GM18907 (cell line): Measurements from ENCODE around the gene ITSN2.

Experiments used
- ATAC-seq: cut with Tn5 transposase; IDR thresholded peaks from one replicate; pipeline ENCODE4 v1.9.1; 2021; ENCODE audit warnings: mild to moderate bottlenecking, moderate library complexity; ENCODE audit not compliant: unreplicated experiment

Gene ITSN2

DNA sequence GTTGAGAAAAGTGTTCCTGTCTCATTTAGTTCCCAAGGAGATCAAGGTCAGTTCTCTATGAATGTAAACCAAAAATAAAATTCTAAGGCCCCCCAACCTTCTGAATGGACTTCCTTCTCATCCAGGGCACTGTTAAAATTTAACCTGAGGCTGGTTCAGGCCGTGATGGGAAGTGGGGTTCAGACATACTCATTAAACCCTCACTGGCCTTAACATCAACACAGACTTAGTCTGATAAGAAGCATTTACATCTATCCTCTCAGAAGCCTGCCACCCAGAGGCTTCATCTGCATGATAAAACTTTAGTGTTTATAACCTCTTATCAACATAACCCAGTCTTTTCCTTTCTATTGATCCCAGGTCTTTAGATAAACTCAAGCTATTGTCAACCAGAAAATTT lies 22.4 kb downstream of the ITSN2 start:
- no peak for ATAC-seq

DNA sequence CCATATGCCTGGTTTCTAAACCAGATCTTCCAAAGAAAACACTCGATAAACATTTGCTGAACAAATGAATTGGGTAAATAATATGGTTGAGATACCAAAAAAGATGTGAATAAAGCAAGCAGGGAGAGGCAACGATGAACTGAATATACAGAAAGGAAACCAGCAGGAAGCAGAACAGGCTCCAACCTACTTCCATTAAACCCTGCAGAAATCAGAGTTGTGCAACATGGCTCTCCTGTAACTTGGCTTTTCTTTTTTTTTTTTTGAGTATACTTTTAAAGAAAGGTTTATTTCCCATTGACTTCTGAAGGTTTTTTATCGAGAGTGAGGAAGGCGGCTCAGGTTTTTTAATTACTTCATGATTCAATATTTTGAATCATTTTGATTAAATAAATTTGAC lies 23.5 kb downstream of the ITSN2 start:
- ATAC-seq, result no peak

DNA sequence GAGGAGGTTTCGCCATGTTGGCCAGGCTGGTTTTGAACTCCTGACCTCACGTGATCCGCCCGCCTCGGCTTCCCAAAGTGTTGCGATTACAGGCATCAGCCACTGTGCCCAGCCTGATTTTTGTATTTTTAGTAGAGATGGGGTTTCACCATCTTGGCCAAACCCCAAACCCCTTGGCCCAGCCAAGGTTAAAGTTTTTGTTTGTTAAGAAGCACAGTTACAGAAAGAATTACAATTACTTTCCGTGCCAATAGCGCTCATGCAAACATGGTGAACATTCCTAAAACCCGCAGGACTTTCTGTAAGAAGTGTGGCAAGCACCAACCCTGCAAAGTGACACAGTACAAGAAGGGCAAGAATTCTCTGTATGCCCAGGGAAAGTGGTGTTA lies 26.1 kb downstream of the ITSN2 start:
- no peak for ATAC-seq

DNA sequence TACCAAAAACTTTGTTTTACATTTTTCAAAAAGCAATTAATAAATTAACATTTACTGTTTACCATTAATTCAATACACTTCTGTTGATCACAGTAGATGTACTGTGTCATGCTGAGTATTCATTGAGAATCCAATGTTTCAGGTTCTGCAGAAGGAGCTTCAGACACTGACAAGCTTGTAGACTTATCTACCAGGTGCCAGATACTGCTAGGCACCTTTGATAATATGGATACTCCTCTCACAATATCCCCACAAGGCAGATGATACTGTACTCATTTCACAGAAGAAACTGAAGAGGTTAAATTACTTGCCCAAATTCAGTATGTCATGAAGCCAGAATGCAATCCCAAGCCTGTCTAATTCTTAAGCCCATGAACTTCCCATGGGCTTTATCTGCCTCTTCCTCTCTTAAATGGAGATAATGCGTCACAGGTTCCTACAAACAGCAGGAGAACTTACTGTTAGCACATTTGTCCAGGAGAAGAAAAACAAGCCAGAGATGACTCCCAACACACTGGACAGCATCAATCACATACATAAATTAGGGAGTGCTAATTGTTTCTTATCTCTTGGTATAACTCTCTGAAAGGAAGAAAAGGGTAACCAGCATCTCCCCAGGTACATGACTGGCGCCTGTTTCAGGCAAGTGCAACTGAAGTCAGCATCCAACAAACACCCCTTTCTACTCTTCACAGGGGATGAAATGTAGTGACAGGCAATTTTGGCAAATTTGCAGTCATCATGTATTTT lies 27.4 kb downstream of the ITSN2 start:
- ATAC-seq, result no peak

DNA sequence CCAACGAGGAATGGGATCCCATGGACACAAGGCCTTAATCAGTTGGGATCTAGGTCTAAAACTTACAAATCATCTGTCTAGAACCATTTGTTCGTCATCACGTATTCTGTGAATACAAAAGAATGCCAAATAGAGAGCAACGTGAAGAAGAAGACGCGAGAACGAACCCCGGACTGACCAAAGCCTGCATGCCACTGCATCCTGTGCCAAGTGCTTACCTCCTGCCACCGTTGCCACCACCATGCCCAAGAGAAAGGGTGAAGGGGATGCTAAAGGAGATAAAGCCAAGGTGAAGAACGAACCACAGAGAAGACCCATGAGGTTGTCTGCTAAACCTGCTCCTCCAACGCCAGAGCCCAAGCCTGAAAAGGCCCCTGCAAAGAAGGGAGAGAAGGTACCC lies 30.2 kb downstream of the ITSN2 start:
- no peak for ATAC-seq

DNA sequence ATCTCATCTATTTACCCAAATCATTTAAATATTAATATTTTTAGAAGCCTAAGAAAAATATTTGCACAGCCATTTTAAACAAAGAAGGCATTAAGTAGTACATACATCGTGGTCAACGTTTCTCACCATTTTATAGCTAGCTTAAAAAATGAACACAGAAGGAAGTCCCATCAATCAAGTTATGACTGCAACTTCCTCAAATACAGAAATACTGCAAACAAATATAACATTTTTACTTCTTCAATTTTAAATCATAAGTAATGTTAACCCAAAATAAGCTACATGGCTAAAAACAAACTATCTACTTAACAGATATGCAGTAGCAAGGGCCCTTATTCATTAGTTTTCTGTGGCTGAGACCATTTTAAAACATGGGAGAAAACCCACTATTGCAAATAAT lies 30.6 kb downstream of the ITSN2 start:
- ATAC-seq, result no peak

DNA sequence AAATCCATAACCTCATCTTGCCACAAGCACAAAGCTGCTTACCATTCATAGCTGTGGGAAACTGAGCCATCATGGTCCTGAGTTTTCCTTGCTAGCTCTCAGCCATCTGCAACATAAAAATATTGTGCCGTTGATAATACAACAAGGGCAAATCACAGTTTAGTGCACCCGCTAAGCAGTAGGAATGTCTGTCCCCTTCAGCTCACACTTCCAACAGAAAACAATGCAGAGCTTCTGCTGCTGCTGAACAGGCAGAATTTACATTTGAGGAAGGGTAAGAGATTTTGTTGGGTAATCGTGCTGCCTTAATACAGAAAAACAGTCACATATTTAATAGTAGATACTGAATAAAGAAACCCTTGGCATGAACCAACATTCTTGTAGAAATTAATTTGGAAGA lies 32.3 kb downstream of the ITSN2 start:
- ATAC-seq, result no peak

DNA sequence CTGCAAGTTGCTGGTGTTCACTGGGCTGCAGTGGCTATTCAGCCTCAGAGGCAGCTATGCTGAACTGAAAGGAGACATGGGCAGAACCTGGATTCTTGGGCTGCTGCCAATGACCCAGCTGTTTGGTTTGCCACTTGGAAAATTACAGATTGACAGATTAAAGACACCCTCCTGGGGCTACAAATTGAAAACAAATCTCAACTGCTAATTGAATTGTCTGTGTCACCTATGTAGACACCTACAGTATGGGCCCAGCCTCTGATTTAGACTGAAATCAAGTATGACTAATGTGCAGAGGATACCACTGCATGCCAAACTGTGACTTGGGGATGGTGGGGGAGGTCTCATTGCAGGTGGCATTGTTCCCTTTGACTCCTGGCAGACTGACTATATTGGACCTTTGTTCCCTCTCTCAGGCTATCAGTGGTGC lies 42.8 kb downstream of the ITSN2 start:
- ATAC-seq, result no peak

DNA sequence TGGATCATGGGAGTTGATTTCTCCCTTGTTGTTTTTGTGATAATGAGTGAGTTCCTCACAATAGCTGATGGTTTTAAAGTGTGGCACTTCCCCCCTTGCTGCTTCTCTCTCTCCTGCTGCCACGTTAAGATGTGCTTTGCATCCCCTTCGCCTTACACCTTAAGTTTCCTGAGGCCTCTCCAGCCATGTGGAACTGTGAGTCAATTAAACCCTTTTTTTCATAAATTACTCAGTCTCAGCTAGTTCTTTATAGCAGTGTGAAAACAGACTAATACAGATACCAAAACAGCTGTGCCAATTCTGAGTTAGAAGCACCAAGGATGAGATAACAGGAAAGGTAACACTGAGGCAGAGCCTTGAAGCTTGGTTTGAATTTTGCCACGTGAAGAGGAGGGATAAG lies 44.7 kb downstream of the ITSN2 start:
- ATAC-seq, result peak; percentile 73

DNA sequence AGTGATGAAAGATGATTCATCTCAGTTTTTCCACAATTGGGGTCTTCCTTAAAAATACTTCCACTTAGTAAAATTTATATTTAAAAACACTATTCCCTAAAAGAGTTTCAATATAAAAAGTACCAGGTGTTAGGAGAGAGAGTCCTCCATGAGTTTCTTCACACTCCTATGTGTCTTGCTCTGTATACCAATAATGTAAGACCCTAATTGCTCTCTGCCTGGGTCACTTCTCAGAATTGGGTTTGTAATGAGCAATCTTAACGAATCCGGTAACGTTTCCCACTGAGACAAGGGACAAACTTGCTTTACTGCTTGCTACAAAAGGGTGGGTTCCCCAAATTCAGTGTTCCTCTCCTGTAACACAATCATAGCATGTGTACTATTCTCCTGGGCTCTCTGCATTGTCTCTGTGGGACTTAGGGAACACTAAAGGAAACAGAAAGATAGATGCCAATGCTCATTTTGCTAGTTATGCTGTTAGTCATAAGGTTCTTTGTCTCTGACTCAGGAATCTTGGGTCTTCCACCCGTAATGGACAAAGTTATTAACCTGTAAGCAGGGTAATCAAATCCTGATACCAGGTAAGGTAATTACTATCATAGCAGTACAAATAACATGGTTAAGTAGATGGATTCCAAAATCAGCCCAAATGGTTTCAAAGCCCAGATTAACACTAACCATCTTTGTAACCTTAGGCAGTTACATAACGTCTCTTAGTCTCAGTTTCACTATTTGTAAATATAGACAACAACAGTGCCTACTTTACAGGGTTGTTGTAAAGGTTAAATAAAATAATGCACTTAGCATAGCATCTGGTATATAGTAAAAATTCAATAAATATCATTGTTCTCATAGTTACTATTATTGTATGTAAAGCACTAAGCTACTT lies 46.3 kb downstream of the ITSN2 start:
- ATAC-seq, result no peak

DNA sequence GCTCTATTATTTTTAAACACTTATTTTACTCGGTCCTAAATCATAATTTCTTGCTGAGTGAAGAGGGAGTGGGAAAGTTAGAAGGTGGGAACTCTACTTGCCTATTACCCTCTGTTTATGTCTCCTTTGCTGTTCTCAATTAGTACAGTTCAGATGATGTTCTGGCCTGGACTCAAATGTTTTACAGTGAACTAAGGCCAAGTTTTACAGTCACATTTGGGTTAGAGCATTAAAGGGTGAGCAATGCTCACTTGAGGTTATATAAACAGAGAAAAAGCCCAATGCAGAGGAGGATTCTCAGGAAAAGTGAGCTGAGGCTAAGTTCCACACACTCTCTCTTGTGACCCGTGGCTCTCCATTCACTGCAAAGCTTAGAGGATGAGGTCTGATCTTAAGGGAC lies 52.4 kb downstream of the ITSN2 start:
- ATAC-seq, result no peak

DNA sequence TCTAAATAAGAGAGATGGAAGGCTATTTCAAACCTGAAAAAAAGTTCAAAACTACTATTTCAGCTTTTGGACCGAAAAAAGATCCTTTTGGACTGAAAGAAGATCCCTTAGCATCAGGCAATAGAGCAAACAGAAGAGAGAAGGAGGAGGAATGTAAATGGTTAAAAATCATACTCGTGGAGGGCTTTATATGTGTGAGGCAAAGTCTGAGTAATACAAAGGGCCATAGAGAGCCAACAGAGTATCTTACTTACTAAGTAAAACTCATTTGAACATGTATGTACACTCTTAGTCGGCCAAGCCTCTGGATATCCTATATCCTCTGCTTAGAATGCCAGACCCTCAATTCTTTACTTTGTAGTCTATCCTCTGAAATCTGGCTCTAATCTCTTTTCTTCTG lies 55.7 kb downstream of the ITSN2 start:
- no peak for ATAC-seq

DNA sequence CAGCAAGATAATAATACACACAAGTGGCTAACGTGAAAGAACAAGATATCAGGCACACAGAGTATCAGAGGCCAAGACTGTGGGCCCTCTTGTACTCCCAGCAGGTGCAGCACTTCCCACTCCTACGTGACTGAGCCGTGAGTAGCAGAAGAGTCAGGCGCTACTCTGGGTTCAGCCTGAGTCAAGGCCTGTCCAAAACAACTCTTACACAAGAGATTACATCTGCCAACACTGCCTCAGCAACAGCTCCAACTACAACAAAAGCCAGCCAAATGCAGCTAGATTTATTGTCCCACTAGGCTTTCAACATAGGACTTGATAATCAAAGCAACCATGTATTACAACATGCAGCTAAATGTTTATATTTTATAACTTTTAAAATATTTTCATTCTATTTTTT lies 56.2 kb downstream of the ITSN2 start:
- ATAC-seq, result no peak

DNA sequence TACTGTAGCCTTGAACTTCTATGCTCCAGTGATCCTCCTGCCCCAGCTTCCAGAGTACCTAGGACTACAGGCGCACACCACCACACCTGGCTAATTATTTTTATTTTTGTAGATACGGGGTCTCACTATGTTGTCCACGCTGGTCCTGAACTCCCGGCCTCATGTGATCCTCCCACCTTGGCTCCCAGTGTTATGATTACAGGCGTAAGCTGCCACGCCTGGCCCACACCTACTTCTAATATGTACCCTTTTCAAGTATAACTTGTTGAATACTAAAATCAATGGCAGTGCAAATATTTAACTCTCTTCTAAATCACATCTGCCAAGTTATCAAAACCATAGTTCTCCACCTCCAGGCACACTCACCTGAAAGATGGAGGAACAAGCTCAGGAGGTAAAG lies 58.7 kb downstream of the ITSN2 start:
- ATAC-seq, result no peak

DNA sequence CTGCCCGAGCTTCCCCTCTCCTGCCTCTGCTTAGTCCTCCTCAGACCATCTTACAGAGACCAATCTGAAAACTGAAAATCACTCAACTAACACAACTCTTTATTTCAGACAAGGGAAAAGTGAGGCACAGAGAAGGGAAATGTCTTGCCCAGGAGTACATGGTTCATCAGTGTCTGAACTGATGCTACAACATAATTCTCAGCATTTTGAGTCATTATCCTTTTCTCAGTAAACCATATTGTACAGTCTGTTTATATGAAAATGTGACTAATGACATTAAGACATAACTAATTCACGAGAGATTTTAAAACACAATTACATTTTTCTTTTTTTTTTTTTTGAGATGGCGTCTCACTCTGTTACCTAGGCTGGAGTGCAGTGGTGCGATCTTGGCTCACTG lies 62.7 kb downstream of the ITSN2 start:
- ATAC-seq, result no peak

DNA sequence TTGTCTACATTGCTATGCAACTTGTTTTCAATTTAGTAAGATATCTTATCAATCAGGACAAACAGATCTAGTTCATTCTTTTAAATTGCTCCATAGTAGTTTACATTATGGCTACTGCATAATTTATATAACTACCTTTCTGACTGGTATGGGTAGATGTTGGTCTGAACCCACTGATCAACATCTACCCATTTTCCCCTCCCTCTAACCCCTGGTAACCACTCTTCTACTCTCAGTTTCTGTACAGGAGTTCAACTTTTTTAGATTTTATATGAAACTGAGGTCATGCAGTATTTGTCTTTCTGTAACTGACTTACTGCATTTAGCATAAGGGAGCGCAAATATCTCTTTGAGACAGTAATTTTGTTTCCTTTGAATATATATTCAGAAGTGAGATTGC lies 73.2 kb downstream of the ITSN2 start:
- ATAC-seq, result no peak

DNA sequence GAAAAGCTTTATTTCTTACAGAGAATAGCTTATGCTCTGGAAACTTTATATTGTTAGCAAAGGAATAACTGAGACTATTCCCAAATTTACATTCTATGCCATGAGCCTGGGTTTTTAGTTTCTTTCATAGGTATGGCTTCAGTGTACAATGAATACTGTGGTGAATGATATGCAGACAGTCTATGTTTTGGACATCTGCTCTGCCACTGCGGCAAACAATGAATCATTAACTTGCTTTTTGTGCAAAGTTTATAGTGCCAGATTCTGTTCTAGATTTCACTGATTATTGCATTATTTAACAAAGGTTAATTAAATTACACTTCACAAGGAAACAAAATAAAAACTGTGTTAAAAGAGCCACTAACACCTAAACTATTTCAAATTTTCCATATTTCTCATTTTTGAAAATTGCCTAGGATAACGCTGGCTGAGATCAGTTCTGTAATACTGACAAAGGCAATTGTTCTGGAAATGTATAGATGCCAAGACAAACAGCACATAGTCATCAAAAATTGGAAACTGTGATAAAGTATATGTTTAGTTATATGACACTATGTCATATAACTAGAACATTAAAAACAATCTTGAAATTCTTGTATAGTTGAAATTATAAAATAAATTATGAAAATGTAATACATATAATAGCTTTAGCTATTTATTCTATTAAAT lies 74.7 kb downstream of the ITSN2 start:
- no peak for ATAC-seq

DNA sequence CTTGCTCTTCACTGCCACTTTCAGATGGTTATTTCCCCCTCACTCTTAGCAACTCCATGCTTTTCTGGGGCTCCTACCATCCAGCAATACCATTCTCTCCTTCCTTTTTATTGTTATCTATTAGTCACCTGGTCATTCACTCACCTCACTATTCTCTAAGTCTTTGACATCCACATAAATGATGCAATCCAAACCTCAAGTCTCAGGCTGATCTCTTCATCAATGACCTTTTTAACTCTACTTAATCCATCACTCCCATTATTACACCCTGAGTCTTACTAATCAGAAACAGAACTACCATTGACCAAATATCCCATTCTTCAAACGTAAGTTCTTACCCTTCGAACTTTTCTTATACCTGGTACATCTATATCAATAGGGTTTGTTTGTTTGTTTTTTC lies 79.7 kb downstream of the ITSN2 start:
- ATAC-seq, result no peak

DNA sequence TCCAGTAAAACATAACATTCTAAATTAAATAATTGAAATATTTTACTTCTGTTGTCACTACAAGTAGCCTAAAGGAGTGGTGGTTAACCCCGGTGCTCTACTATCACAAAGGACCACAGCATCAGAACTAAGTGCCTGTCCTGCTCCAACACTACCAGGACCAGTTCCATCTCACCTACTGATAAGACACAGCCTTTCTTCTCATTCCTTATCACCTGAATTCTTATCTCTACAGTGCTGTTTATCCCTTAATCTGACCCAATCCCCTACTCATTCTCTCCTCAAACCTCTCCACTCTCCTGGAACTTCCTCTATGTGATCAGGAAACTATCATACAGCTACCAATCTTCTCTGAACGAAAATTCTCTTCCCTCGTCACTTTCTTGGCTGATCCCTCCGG lies 80.2 kb downstream of the ITSN2 start:
- ATAC-seq, result no peak

DNA sequence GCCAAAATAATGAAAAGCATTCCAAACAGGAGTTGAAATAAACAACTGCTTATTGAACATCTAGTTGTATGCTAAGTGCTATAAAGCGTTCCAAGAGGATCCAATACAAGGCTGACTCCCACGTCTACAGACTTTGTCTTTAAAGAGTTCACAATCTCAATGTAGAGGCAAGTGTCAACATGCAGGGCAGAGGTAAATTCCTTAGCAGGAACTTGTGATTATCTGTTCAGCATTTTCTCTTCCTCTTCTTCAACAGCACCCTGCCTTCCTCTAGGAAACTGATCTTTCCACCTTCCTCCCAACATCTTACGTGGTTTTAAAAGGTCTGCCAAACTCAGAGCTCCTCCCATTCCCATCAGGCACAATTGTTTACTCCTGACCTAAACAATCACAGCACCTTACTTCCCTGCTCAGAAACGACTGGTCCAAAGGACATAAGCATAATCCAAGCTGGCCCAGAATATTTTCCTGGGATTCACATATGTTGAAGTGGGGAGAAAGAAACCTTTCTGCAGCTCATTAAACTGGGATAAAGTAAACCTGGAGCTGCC lies 83.9 kb downstream of the ITSN2 start:
- ATAC-seq, result no peak

DNA sequence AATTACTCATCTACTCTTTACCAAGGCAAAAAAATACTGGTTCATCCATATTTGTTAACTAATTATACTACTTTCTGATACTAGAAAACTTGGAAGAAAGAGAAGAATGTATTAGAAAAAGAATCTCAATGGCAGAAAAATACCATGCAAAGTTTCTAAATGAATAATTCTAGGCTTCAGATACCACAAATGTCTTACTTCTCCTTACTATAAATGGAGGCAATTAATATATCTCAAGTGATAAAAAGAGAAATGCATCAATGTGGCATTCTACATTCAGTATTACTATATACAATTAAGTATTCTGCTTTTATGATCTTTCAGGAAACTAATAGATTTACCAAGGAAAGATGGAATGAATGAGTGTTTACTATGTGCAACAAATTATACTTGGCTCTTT lies 85.5 kb downstream of the ITSN2 start:
- ATAC-seq, result no peak

DNA sequence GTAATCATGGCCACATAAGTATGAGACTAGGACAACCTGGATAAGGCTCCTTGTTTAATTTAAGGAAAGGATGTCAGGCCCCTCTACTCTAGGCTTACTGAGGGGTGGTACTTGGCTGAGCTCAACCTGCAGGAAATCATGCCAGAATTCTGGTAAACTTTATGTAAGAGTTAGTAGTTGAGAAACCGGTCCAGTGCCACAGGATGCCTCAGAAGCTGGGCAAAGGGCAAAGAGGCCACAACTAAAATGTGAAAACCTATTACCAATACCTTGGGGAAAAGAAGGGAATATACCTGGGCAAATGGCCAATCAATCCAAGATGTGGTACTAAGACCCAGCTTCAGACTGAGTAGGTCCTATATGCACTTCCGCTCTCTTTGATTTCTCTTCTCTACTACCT lies 86.7 kb downstream of the ITSN2 start:
- no peak for ATAC-seq
